LNCAP (cell line): ENCODE data around the gene GNAO1.

Experiments
- TF ChIP-seq, protein P1 (sequence below): fragments of 450-650 bp; IDR thresholded peaks from 2 replicates; pipeline ENCODE4 v1.5.1; 2017; ENCODE audit warnings: mild to moderate bottlenecking

Gene GNAO1

DNA sequence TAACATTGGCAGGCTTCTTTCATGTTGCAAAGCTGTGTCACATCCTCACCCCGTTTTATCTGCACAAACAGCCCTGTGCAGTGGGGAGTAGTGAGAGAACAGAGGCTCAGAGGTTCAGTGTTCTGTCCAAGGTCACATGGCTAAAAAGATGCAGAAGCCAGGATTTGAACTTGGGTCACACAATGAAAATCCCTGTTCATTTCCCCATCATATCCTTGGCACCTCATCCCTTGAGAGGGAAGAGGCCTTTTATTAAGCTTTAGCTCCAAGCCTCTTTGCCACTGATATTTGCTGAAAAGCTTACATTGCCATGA is 127.5 kb downstream of the GNAO1 start:
- TF ChIP-seq, protein P1, sequence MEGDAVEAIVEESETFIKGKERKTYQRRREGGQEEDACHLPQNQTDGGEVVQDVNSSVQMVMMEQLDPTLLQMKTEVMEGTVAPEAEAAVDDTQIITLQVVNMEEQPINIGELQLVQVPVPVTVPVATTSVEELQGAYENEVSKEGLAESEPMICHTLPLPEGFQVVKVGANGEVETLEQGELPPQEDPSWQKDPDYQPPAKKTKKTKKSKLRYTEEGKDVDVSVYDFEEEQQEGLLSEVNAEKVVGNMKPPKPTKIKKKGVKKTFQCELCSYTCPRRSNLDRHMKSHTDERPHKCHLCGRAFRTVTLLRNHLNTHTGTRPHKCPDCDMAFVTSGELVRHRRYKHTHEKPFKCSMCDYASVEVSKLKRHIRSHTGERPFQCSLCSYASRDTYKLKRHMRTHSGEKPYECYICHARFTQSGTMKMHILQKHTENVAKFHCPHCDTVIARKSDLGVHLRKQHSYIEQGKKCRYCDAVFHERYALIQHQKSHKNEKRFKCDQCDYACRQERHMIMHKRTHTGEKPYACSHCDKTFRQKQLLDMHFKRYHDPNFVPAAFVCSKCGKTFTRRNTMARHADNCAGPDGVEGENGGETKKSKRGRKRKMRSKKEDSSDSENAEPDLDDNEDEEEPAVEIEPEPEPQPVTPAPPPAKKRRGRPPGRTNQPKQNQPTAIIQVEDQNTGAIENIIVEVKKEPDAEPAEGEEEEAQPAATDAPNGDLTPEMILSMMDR, result no peak

DNA sequence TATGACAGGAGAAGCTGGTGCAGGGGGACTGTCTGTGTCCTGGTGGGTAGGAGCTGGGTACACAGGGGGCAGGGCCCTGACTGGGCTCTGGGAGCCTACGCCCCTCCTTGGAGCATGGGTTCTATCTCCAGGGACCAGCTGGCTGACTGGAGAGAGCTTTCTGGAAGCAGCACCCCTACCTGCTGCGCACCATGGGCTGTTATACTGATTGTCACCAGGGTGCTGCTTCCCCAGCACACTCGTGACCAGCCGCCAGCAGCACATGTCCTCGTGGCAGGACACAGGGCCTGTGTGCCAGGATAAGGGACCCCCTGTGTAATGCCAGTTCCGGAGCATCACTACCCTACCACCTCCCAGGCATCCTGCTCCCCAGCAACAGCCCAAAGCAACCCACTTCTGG is 128.1 kb downstream of the GNAO1 start:
- TF ChIP-seq, protein P1, result no peak

DNA sequence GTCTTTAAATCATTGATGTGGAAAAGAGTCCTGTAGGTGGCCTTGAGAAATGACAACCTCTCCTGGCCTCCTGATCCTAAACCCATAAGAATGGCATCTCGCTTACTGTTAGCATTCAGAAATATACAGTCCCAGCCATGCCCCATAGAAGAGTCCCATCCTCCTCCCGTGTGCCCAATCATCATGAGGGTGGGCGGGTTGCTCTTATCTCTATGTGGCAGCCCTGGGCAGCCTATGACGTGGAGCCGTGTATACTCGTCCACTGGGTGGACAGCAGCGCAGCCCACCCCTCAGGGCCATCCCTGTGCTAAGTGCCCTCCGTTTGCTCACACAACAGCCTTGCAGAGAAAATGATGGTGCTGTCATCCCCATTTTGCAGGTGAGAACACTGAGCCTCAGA is 128.8 kb downstream of the GNAO1 start:
- TF ChIP-seq, protein P1, result no peak

DNA sequence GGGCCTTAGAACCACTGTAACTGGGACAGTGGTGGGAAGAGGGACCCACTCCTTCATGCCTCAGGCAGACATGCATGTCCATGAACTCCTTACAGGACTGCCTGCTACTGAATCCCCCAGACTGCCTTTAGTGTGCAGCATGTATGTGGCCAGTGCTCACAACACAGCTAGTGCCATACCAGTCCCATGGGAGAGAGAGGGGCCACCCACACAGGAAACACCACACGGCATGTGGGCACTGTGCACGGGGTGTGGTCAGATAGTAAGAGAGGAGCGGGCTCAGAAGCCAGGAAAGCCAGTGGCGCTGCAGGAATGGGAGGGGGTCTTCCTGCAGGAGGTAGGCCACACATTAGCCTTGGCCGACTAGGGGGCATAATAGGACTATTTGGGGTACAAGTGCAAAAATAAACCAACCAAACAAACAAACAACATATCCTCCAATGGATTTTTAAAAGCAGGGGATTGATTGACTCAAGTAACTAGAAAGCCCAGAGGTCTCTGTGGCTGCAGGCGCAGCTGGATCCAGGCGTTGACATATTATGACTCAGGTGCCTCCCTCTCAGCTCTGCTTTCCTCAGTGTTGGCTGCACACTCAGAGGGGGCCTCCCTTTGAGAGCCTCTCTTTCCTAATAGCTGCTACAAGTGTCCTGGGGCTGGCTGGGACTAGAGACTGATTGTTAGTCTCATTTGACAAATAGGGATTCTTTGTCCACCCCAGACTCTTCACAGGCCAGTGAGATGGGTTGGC is 129.7 kb downstream of the GNAO1 start:
- TF ChIP-seq, protein P1, result no peak

DNA sequence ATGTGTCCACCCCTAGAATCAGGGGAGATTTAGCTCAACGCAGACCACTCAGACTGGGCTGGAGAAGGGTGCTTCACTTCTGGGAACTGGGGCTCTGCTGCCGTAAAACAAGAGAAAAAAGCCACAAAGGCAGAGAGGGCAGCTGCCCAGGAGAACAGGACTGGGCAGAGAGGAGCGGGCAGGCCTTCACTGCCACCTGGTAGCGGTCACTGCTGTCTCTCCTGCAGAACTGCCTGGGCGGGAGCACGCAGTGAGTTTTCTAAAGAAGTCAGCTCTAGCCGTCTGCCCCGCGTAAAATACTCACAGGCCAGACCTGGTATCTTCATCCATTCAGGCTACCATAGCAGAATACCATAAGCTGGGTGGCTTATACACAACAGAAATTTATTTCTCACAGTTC is 130.3 kb downstream of the GNAO1 start:
- TF ChIP-seq, protein P1, result no peak

DNA sequence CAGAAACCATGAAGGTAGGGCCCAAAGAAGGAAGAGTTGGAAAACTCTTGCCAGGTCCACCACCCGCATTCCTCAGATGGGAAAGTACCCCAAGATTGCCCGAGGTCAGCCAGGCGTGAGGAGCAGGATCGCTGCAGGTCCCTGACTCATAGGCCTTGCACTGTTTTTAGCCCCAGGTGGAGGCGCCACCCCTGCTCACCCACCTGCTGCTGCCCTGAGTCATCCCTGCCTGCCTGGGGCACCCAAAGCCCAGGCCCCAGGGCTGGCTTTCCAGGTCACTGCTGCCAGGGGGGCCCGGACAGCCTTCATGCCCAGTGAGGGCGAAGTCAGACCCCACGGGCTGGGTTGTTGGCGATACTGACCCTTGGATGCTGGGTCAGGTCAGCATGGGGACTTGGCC is 133.1 kb downstream of the GNAO1 start:
- TF ChIP-seq, protein P1, result no peak

DNA sequence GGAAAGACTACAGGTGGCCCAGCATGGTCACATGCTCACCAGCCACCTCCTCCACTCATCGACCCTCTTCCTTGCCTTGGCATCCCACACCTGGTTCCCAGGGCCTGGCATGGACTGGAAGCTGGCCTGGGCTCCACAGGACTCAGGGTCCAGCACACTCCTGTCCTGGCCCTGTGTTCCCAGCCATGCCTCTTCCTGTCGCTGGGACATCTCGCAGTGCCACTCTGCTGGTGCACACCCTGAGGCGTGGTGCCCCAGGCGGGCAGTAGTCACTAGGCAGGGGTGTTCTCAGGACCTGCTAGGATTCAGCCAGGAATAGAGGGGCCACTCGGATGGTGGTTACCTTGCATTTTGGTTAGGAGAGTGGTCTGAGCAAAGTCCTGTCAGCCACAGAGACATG is 134.7 kb downstream of the GNAO1 start:
- TF ChIP-seq, protein P1, result no peak
